HG02981 (cell line): ENCODE data around the gene DAB1.

Experiments
- ATAC-seq: cut with Tn5 transposase; IDR thresholded peaks from one replicate; pipeline ENCODE4 v1.9.1; 2021; ENCODE audit warnings: mild to moderate bottlenecking, moderate library complexity; ENCODE audit not compliant: unreplicated experiment

The DAB1 gene

DNA sequence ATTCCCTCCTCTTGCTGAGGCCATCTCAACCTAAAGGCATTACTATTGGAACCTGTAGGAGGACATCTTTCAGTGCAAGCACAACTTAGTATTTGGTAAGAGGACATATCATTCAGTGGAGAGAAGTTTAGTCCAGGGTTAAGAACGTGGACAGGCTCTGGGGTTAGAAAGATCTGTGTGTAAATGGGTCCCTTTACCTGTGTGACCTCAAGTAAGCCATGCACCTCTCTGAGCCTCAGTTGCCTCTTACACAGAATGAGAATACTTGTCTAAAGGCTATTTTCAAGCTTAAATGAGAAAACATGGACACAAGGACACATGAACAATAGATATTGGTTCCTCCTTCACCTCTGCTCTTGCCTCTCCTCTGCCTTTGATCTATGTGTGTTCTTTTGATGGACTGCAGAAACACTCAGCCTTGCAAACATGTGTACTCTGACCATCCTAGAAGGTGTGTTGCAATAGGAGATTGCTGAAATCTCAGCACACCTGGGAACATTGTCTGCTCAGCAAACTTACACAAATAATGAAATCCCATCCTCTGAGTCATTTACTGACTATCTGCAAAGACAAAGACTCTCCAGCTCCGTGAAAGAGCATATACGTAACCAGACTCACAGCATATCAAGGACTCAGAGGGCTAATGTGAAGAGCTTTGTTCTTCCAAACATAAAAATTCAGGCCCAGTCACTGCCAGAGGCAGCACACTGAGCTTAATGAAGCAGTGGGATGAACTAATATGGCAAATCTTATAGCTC is 143.8 kb downstream of the DAB1 start:
- no peak for ATAC-seq

DNA sequence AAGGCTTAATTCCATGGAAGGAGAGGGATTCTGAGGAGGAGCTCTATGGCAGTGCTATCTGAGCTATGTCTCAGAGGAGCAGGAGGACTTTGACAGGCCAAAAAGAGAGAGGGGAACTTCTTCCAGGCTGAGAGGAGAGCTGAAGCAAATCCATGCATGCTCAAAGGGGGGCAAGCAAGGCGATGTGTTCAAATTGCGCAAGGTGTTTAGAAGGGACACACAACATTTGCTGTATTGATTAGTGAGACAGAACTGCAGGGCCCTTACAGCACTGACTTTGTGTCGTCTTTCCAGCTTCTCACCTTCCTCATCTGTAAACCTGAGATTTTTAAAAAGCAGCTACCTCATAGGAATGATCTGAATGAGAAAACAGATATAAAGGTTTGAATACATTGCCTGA is 145.3 kb downstream of the DAB1 start:
- no peak for ATAC-seq

GRCh38 chr1:57277681-57278080 is 146.2 kb downstream of the DAB1 start:
- no peak for ATAC-seq

DNA sequence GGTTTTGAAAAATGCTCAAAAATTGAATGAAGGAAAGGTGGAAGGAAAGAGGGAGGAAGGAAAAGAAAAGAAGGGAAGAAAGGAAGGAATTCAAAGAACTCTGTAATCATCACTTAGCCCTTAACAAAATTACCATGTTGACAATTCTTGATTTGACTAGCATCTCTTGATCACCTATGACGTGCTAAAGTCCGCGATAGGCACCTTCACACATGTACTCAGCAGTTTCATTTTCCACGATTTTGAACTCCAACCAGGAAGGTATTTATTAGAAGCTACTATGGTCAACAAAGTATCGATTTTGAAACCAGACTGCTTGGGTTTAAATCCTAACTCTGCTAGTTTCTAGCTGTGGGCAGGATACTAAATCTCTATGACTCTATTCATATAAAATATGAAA is 146.9 kb downstream of the DAB1 start:
- no peak for ATAC-seq

- ATAC-seq, result no peak
Measured at GRCh38 chr1:57272601-57273000, 151.3 kb downstream of the DAB1 start.

GRCh38 chr1:57272150-57272549 is 151.7 kb downstream of the DAB1 start:
- ATAC-seq, result no peak

DNA sequence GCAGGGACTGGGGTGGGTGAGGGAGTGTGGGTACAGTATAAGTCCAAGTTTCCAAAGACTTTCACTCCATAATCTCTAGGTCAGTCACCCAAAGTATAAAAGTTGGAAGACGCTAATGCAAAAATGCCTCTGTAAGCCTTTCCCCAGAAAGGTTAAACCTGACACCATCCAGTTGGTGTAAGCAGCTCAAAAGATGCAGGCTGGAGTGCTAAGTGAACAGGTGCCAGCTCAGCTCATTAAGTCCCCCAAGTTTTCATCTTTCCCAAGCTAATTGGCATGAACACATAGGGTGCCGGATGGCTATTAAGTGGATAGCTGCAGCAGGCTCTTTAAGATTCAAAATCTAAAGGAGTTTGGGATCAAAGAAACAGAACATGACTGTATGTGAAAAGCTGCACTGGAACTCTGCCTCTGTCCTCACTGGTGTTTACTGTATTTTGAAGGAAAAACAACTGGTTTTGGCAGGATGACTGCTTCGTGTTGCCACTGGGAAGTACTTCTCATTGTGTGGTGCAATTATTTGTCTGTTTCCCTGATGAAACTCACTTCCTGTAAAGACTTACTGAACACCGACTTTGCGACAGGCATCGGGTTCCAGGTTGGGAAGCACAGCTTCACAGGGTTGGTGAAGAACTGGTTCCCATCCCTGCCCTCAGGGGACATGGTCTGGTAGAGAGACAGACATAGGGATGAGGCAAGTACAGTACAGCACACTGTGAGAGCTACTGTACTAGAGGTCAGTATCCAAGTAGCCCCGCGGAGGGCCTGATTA is 152.7 kb downstream of the DAB1 start:
- no peak for ATAC-seq

GRCh38 chr1:57269630-57270225 is 154.1 kb downstream of the DAB1 start:
- ATAC-seq, result no peak

DNA sequence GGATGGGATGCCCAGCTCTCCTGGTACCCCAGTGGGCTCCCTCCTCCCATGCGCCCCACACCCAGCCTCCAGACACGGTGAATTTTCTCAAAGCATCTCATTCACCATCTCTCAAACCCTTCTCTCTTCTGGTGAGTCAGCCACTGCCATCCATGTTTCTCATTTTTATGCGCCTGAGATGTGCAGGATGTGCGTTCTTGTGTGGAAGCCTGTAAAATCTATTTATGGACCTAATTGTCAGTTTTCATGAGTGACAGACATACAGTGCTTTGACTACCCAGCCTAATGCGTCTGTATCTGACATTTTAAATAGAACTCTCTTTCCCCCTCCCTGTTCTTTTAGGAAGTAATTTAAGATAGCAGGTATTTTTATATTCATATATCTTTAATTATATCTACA is 158.8 kb downstream of the DAB1 start:
- ATAC-seq, result no peak

DNA sequence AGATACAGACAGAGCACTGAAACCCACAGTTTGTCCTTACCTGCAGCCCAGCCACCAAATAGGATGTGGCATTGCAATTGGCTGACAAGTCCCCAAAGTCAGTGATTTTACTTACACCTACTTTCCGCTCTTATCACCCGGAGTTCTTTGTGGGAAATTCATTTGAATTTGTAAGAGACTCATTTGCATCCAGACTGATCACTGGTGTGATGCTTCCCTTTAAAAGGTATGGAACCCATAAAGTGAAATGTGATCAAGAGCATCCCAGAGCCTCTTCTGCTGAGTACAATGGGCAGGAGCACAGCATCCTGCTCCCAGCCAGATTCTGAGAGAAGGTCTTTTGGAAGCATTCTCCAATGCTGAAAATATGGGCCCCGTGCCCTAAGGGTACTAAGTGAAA is 161.4 kb downstream of the DAB1 start:
- no peak for ATAC-seq

GRCh38 chr1:57258557-57259325 is 165.1 kb downstream of the DAB1 start:
- ATAC-seq, result no peak

DNA sequence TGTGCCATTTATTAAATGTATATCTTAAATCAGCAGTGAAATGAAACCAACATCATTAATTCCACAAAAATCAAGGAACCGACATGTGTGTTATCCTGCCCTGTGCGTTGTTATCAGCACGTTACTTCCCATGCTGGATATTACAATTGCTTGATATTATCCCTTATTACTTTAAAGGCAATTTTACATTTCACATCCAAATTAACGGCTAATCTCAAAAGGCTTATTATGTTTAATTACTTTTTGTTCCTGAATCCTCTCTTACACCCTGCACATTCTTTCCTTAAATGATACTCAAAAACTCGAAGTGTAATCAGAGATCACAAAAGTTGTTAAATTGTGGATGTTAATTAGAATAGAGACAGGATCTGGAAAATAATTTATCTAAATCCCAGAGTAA is 167.9 kb downstream of the DAB1 start:
- ATAC-seq, result no peak

GRCh38 chr1:57254022-57254421 is 169.8 kb downstream of the DAB1 start:
- no peak for ATAC-seq

GRCh38 chr1:57252597-57253294 is 171.1 kb downstream of the DAB1 start:
- ATAC-seq, result no peak

DNA sequence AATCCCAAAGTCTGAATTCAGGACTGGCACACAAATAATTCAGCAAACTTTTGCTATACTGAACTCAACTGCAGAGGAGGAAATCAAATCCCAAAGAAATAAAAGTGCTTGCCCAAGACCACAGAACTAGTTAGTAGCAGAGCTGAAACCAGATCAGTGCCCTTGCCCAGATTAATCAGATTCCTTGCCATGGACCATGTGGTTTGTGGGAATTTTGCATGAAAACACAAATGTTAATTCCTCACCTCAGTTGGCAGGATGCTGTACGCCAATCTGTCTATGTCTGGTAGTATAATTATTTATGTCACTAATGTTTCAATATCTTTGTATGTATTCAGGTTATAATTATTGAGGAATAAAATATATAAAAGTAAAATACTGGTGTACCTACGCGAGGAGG is 173.8 kb downstream of the DAB1 start:
- no peak for ATAC-seq

GRCh38 chr1:57249511-57249910 is 174.3 kb downstream of the DAB1 start:
- ATAC-seq, result no peak

DNA sequence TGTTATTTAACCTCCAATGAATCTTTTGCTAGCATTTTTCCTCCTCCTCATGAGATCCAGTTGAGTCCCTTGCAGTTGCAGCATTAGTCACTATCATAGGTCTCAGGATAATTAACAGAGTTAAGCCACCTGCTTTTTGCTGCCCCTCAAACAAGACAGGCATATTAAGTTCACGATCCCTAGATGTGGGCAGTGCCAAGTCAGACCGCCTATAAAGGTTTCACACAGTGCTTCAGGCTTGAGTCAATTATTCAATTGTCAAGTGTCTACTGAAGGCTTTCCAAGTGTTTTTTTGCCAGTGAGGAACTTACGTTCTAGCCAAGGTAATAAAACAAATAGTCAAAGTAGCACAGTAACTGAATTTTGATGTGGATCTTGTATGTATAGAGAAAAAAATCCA is 175.0 kb downstream of the DAB1 start:
- no peak for ATAC-seq

GRCh38 chr1:57238233-57238781 is 185.6 kb downstream of the DAB1 start:
- no peak for ATAC-seq

GRCh38 chr1:57235730-57236510 is 187.9 kb downstream of the DAB1 start:
- ATAC-seq, result no peak

DNA sequence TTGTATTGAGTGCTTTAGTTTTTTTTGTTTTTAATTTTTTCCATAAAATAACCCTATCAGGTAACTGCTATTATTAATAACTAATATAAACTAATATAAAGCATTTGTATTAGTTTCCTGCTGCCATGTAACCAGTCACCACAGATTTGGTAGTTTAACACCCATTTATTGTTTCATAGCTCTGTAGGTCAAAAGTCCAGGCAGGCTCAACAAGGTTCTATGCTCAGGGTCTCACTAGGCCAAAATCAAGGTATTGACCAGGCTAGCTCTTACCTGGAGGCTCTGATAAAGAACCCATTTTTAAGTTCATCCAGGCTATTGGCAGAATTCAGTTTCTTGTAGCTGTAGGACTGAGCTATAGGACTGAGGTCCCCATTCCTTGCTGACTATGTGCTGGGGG is 189.4 kb downstream of the DAB1 start:
- ATAC-seq, result no peak
